GM20000 (cell line): ENCODE data around the gene RAB30.

ENCODE experiments used
- DNase-seq: peaks from one replicate; pipeline ENCODE4 v3.0.0; 2012; ENCODE audit warnings: low spot score
- CTCF ChIP-seq: IDR thresholded peaks from 2 replicates; pipeline ENCODE4 v1.5.1; 2012; ENCODE audit warnings: mild to moderate bottlenecking, control low read depth; ENCODE audit errors: extremely low read depth, missing control alignments

The RAB30 gene

GRCh38 chr11:82992223-82992622 is 79.5 kb downstream of the RAB30 start:
- TF ChIP-seq CTCF, result no peak
- no peak for DNase-seq

GRCh38 chr11:82989628-82990404 is 81.9 kb downstream of the RAB30 start:
- no peak for TF ChIP-seq CTCF
- no peak for DNase-seq

- no peak for DNase-seq
- no peak for TF ChIP-seq CTCF
These were observed 82.6 kb downstream of the RAB30 start for GRCh38 chr11:82988936-82989627.

GRCh38 chr11:82987997-82988396 is 83.7 kb downstream of the RAB30 start:
- no peak for TF ChIP-seq CTCF
- DNase-seq, result no peak

GRCh38 chr11:82986446-82986845 is 85.3 kb downstream of the RAB30 start:
- DNase-seq, result no peak
- no peak for TF ChIP-seq CTCF

- DNase-seq, result no peak
- no peak for TF ChIP-seq CTCF
These were observed 89.8 kb downstream of the RAB30 start for GRCh38 chr11:82981852-82982251.

GRCh38 chr11:82980947-82981346 is 90.8 kb downstream of the RAB30 start:
- no peak for TF ChIP-seq CTCF
- DNase-seq, result no peak
